GM18507 (cell line): ENCODE results near the gene PCGF2.
"Not testable (repeated sequence)": the region's sequence is repeated elsewhere in the genome, so short reads cannot be mapped to it uniquely, and the experiment has no call there.

Experiments used
- DNase-seq: peaks from one replicate; pipeline ENCODE4 v3.0.0; 2011; ENCODE audit warnings: low read depth; ENCODE audit not compliant: insufficient read length; ENCODE audit errors: extremely low spot score
- FAIRE-seq: peaks from 2 replicates; lab custom pipeline; 2011; peaks lifted over from hg19 to GRCh38; lab: Jason Lieb, UNC

Gene PCGF2

GRCh38 chr17:38748149-38748891 lies at the start of gene PCGF2:
TSS of gene PCGF2 (minus strand) at chr17:38748336. CDS start at chr17:38740402, 7,934 bp downstream.
- DNase-seq (no peak), FAIRE-seq (no peak)

GRCh38 chr17:38797828-38798227 lies 49.7 kb upstream of the PCGF2 start:
- FAIRE-seq (no peak), DNase-seq (no peak)

GRCh38 chr17:38797158-38797490 lies 49.0 kb upstream of the PCGF2 start:
- no peak for DNase-seq
- FAIRE-seq = no peak

GRCh38 chr17:38796451-38797157 lies 48.5 kb upstream of the PCGF2 start:
- no peak for FAIRE-seq
- no peak for DNase-seq

- no peak for DNase-seq
- FAIRE-seq = no peak
Observed at GRCh38 chr17:38794221-38794620, 46.1 kb upstream of the PCGF2 start.

GRCh38 chr17:38791162-38791561 lies 43.0 kb upstream of the PCGF2 start:
- DNase-seq (no peak), FAIRE-seq (no peak)

GRCh38 chr17:38790148-38790707 lies 42.1 kb upstream of the PCGF2 start:
- FAIRE-seq, DNase-seq: not testable (repeated sequence)

GRCh38 chr17:38789185-38789584 lies 41.0 kb upstream of the PCGF2 start:
- no peak for FAIRE-seq
- no peak for DNase-seq

- FAIRE-seq, DNase-seq: not testable (repeated sequence)
Observed at GRCh38 chr17:38787999-38788398, 39.9 kb upstream of the PCGF2 start.

GRCh38 chr17:38786372-38786771 lies 38.2 kb upstream of the PCGF2 start:
- FAIRE-seq (no peak), DNase-seq (no peak)

- DNase-seq = no peak
- no peak for FAIRE-seq
Observed at GRCh38 chr17:38783227-38783626, 35.1 kb upstream of the PCGF2 start.

GRCh38 chr17:38779965-38780752 lies 32.0 kb upstream of the PCGF2 start:
- FAIRE-seq (no peak), DNase-seq (no peak)

- no peak for FAIRE-seq
Observed at GRCh38 chr17:38777641-38778250, 29.6 kb upstream of the PCGF2 start.

GRCh38 chr17:38773258-38773657 lies 25.1 kb upstream of the PCGF2 start:
- FAIRE-seq (no peak), DNase-seq (no peak)

More at GRCh38 chr17:38777641-38778250, 29.6 kb upstream of the PCGF2 start:
- DNase-seq = no peak

- DNase-seq (no peak), FAIRE-seq (no peak)
Observed at GRCh38 chr17:38768417-38768816, 20.3 kb upstream of the PCGF2 start.

- DNase-seq (no peak), FAIRE-seq (no peak)
Observed at GRCh38 chr17:38766341-38766740, 18.2 kb upstream of the PCGF2 start.

- FAIRE-seq = no peak
- no peak for DNase-seq
Observed at GRCh38 chr17:38762231-38762630, 14.1 kb upstream of the PCGF2 start.

- FAIRE-seq (no peak), DNase-seq (no peak)
Observed at GRCh38 chr17:38761612-38762011, 13.5 kb upstream of the PCGF2 start.

- DNase-seq = no peak
- no peak for FAIRE-seq
Observed at GRCh38 chr17:38753071-38753506, 5.0 kb upstream of the PCGF2 start.
